ENCODE data around the gene IFT122.
"Not testable (repeated sequence)": the region's sequence is repeated elsewhere in the genome, so short reads cannot be mapped to it uniquely, and the experiment has no call there.

Gene IFT122

GRCh38 chr3:129487183-129487867, 47.3 kb downstream of the IFT122 start:
- Histone ChIP-seq H3K9me3 (ENCODE audit: control insufficient read depth, low read length) (no peaks in the 10 kb centered on the region), H3K27ac (ENCODE audit: low read depth, low read length, severe bottlenecking) (no peak overlapping the region), H3K36me3 (ENCODE audit: control insufficient read depth, insufficient read depth, low read length) (peaks cover 10% of the 10 kb centered on the region), H3K4me1 (ENCODE audit: control insufficient read depth, insufficient read depth, low read length, poor library complexity, severe bottlenecking) (peaks cover 41% of the 10 kb centered on the region), H3K4me3 (ENCODE audit: extremely low read depth, insufficient read depth, low read length, poor library complexity, severe bottlenecking) (no peak overlapping the region)
- 90 to 98% methylated on average over 13 of the region's 13 CpGs for WGBS, 2 experiments (ENCODE audit: insufficient coverage in 2 of 2)

GRCh38 chr3:129487868-129488335, 47.9 kb downstream of the IFT122 start:
- Histone ChIP-seq H3K4me1 (ENCODE audit: control insufficient read depth, insufficient read depth, low read length, poor library complexity, severe bottlenecking) (peaks cover 39% of the 10 kb centered on the region), H3K36me3 (ENCODE audit: control insufficient read depth, insufficient read depth, low read length) (peaks cover 14% of the 10 kb centered on the region)
- not testable (repeated sequence) for H3K27ac ChIP-seq (ENCODE audit: low read depth, low read length, severe bottlenecking); H3K9me3 ChIP-seq (ENCODE audit: control insufficient read depth, low read length); H3K4me3 ChIP-seq (ENCODE audit: extremely low read depth, insufficient read depth, low read length, poor library complexity, severe bottlenecking)
- WGBS, 2 experiments (ENCODE audit: insufficient coverage in 2 of 2), result 81 to 88% methylated on average over 3 to 4 of the region's 4 CpGs

GRCh38 chr3:129489258-129489657, 49.2 kb downstream of the IFT122 start:
- not testable (repeated sequence) for H3K4me3 ChIP-seq (ENCODE audit: extremely low read depth, insufficient read depth, low read length, poor library complexity, severe bottlenecking)
- H3K4me1 ChIP-seq (ENCODE audit: control insufficient read depth, insufficient read depth, low read length, poor library complexity, severe bottlenecking), result peaks cover 44% of the 10 kb centered on the region

GRCh38 chr3:129490273-129490675, 50.2 kb downstream of the IFT122 start:
- Histone ChIP-seq H3K4me1 (ENCODE audit: control insufficient read depth, insufficient read depth, low read length, poor library complexity, severe bottlenecking) (peaks cover 49% of the 10 kb centered on the region), H3K9me3 (ENCODE audit: control insufficient read depth, low read length) (no peaks in the 10 kb centered on the region), H3K27ac (ENCODE audit: low read depth, low read length, severe bottlenecking) (peak overlapping the region; percentile 48), H3K36me3 (ENCODE audit: control insufficient read depth, insufficient read depth, low read length) (peaks cover 16% of the 10 kb centered on the region), H3K4me3 (ENCODE audit: extremely low read depth, insufficient read depth, low read length, poor library complexity, severe bottlenecking) (no peak overlapping the region)
- WGBS, 2 experiments (ENCODE audit: insufficient coverage in 2 of 2), result 32 to 41% methylated on average over 3 to 4 of the region's 5 CpGs

More at GRCh38 chr3:129489258-129489657, 49.2 kb downstream of the IFT122 start:
- 85 to 93% methylated on average over 5 of the region's 10 CpGs for WGBS, 2 experiments (ENCODE audit: insufficient coverage in 2 of 2)
- peaks cover 16% of the 10 kb centered on the region for H3K36me3 ChIP-seq (ENCODE audit: control insufficient read depth, insufficient read depth, low read length)
- H3K27ac ChIP-seq (ENCODE audit: low read depth, low read length, severe bottlenecking); H3K9me3 ChIP-seq (ENCODE audit: control insufficient read depth, low read length): not testable (repeated sequence)

GRCh38 chr3:129491077-129491476, 51.1 kb downstream of the IFT122 start:
- 85 to 95% methylated on average over 3 of the region's 4 CpGs for WGBS, 2 experiments (ENCODE audit: insufficient coverage in 2 of 2)
- not testable (repeated sequence) for H3K27ac ChIP-seq (ENCODE audit: low read depth, low read length, severe bottlenecking); H3K9me3 ChIP-seq (ENCODE audit: control insufficient read depth, low read length); H3K4me3 ChIP-seq (ENCODE audit: extremely low read depth, insufficient read depth, low read length, poor library complexity, severe bottlenecking)
- peaks cover 49% of the 10 kb centered on the region for H3K4me1 ChIP-seq (ENCODE audit: control insufficient read depth, insufficient read depth, low read length, poor library complexity, severe bottlenecking)
- peaks cover 16% of the 10 kb centered on the region for H3K36me3 ChIP-seq (ENCODE audit: control insufficient read depth, insufficient read depth, low read length)

GRCh38 chr3:129491794-129492193, 51.8 kb downstream of the IFT122 start:
- H3K4me1 ChIP-seq (ENCODE audit: control insufficient read depth, insufficient read depth, low read length, poor library complexity, severe bottlenecking), result peaks cover 42% of the 10 kb centered on the region
- no peaks in the 10 kb centered on the region for H3K9me3 ChIP-seq (ENCODE audit: control insufficient read depth, low read length)
- H3K27ac ChIP-seq (ENCODE audit: low read depth, low read length, severe bottlenecking), result no peak overlapping the region
- H3K36me3 ChIP-seq (ENCODE audit: control insufficient read depth, insufficient read depth, low read length), result peaks cover 16% of the 10 kb centered on the region
- 97 to 98% methylated on average over 8 to 9 of the region's 9 CpGs for WGBS, 2 experiments (ENCODE audit: insufficient coverage in 2 of 2)
- no peak overlapping the region for H3K4me3 ChIP-seq (ENCODE audit: extremely low read depth, insufficient read depth, low read length, poor library complexity, severe bottlenecking)

- Histone ChIP-seq H3K9me3 (ENCODE audit: control insufficient read depth, low read length) (no peaks in the 10 kb centered on the region), H3K36me3 (ENCODE audit: control insufficient read depth, insufficient read depth, low read length) (peaks cover 16% of the 10 kb centered on the region), H3K27ac (ENCODE audit: low read depth, low read length, severe bottlenecking) (no peak overlapping the region), H3K4me3 (ENCODE audit: extremely low read depth, insufficient read depth, low read length, poor library complexity, severe bottlenecking) (no peak overlapping the region), H3K4me1 (ENCODE audit: control insufficient read depth, insufficient read depth, low read length, poor library complexity, severe bottlenecking) (peaks cover 45% of the 10 kb centered on the region)
- 88 to 92% methylated on average over 1 to 2 of the region's 4 CpGs for WGBS, 2 experiments (ENCODE audit: insufficient coverage in 2 of 2)
Measured at GRCh38 chr3:129492691-129493090, 52.7 kb downstream of the IFT122 start.

GRCh38 chr3:129493206-129493605, 53.2 kb downstream of the IFT122 start:
- Histone ChIP-seq H3K4me3 (ENCODE audit: extremely low read depth, insufficient read depth, low read length, poor library complexity, severe bottlenecking) (no peak overlapping the region), H3K9me3 (ENCODE audit: control insufficient read depth, low read length) (no peaks in the 10 kb centered on the region), H3K4me1 (ENCODE audit: control insufficient read depth, insufficient read depth, low read length, poor library complexity, severe bottlenecking) (peaks cover 48% of the 10 kb centered on the region), H3K36me3 (ENCODE audit: control insufficient read depth, insufficient read depth, low read length) (peaks cover 16% of the 10 kb centered on the region), H3K27ac (ENCODE audit: low read depth, low read length, severe bottlenecking) (no peak overlapping the region)
- 97 to 98% methylated on average over 4 of the region's 4 CpGs for WGBS, 2 experiments (ENCODE audit: insufficient coverage in 2 of 2)

GRCh38 chr3:129494499-129494898, 54.5 kb downstream of the IFT122 start:
- not testable (repeated sequence) for H3K4me3 ChIP-seq (ENCODE audit: extremely low read depth, insufficient read depth, low read length, poor library complexity, severe bottlenecking); H3K9me3 ChIP-seq (ENCODE audit: control insufficient read depth, low read length)
- WGBS, 2 experiments (ENCODE audit: insufficient coverage in 2 of 2), result 79 to 83% methylated on average over 3 of the region's 5 CpGs
- Histone ChIP-seq H3K27ac (ENCODE audit: low read depth, low read length, severe bottlenecking) (peak overlapping the region; percentile 98), H3K36me3 (ENCODE audit: control insufficient read depth, insufficient read depth, low read length) (peaks cover 16% of the 10 kb centered on the region), H3K4me1 (ENCODE audit: control insufficient read depth, insufficient read depth, low read length, poor library complexity, severe bottlenecking) (peaks cover 53% of the 10 kb centered on the region)

GRCh38 chr3:129495006-129495639, 55.1 kb downstream of the IFT122 start:
- H3K36me3 ChIP-seq (ENCODE audit: control insufficient read depth, insufficient read depth, low read length), result peaks cover 18% of the 10 kb centered on the region
- peaks cover 53% of the 10 kb centered on the region for H3K4me1 ChIP-seq (ENCODE audit: control insufficient read depth, insufficient read depth, low read length, poor library complexity, severe bottlenecking)
- peak overlapping the region; percentile 98 for H3K27ac ChIP-seq (ENCODE audit: low read depth, low read length, severe bottlenecking)
- H3K4me3 ChIP-seq (ENCODE audit: extremely low read depth, insufficient read depth, low read length, poor library complexity, severe bottlenecking); H3K9me3 ChIP-seq (ENCODE audit: control insufficient read depth, low read length): not testable (repeated sequence)
- 78 to 85% methylated on average over 4 to 5 of the region's 10 CpGs for WGBS, 2 experiments (ENCODE audit: insufficient coverage in 2 of 2)

- H3K36me3 ChIP-seq (ENCODE audit: control insufficient read depth, insufficient read depth, low read length), result peaks cover 23% of the 10 kb centered on the region
- H3K27ac ChIP-seq (ENCODE audit: low read depth, low read length, severe bottlenecking), result not testable (repeated sequence)
Measured at GRCh38 chr3:129497876-129498275, 57.9 kb downstream of the IFT122 start.

More at GRCh38 chr3:129497876-129498275, 57.9 kb downstream of the IFT122 start:
- peaks cover 41% of the 10 kb centered on the region for H3K4me1 ChIP-seq (ENCODE audit: control insufficient read depth, insufficient read depth, low read length, poor library complexity, severe bottlenecking)
- WGBS, 2 experiments (ENCODE audit: insufficient coverage in 2 of 2), result 100% methylated on average over 1 of the region's 2 CpGs
- not testable (repeated sequence) for H3K9me3 ChIP-seq (ENCODE audit: control insufficient read depth, low read length); H3K4me3 ChIP-seq (ENCODE audit: extremely low read depth, insufficient read depth, low read length, poor library complexity, severe bottlenecking)

Data from mesodermal cell (in vitro differentiated cells).